HCT116 (cell line): ENCODE data around the gene SPDEF. TPM values are rescaled to one million over a fixed set of nuclear protein-coding genes. Genes with fewer than 3 reads are reported as not detected.

Source experiments
- ATAC-seq: fragments of 200-7000 bp; cut with Tn5 transposase; 2 replicates; pipeline ENCODE4 v1.9.1; 2020; ENCODE audit warnings: mild to moderate bottlenecking, moderate library complexity
- BruUV-seq: library from RNA; stranded (reverse); fragments of 400-500 nt; replicated peaks from 2 replicates; lab custom pipeline; 2021; lab: Mats Ljungman, UMichigan
- CTCF ChIA-PET: fragments of 300-600 bp; sonication (Branson Sonifier 250); formaldehyde crosslinking; loops from one replicate; lab custom pipeline; 2021; ENCODE audit warnings: antibody characterized with exemption; lab: Charles Lee
- POLR2A ChIA-PET: fragments of 300-600, 350-600 bp; sonication (Branson Sonifier 250); formaldehyde crosslinking; loops from one replicate; lab custom pipeline; 2021; ENCODE audit warnings: antibody characterized with exemption; lab: Charles Lee
- RAD21 ChIA-PET, 2 experiments: fragments of 300-600 bp; sonication (Branson Sonifier 250); formaldehyde crosslinking; loops; one replicate each; lab custom pipeline; 2023; ENCODE audit warnings: low total read pairs in 2 of 2; ENCODE audit not compliant: uncharacterized antibody in 2 of 2, unreplicated experiment in 2 of 2, low non-redundant PET in 1 of 2; lab: Charles Lee
- DNase-seq: peaks from one replicate; pipeline ENCODE4 v3.0.0-alpha.2; 2010; ENCODE audit warnings: low read depth, low spot score
- H2AFZ ChIP-seq: fragments of 200-600 bp; shearing (Covaris generic), sonication (generic); 2 replicates; pipeline ENCODE4 v1.6.1; 2017; ENCODE audit warnings: low read depth, mixed run types, mixed read lengths, antibody characterized with exemption, low read length; ENCODE audit not compliant: poor library complexity, severe bottlenecking
- H3K27ac ChIP-seq: 2 replicates; pipeline ENCODE4 v1.5.1; 2012; ENCODE audit warnings: low read depth, low read length
- H3K27me3 ChIP-seq: fragments of 200-600 bp; sonication (generic); 2 replicates; pipeline ENCODE4 v1.6.1; 2016; ENCODE audit warnings: mixed run types, low read length, mixed read lengths; ENCODE audit not compliant: insufficient read depth
- H3K36me3 ChIP-seq, 2 experiments: fragments of 200-500 bp in 1 of 2; fragments of 200-600 bp in 1 of 2; sonication (Bioruptor generic) in 1 of 2; sonication (generic) in 1 of 2; 2 replicates each; pipeline versions ENCODE4 v1.5.1 to v1.6.1; 2014 to 2016; ENCODE audit warnings: low read length in 2 of 2, inconsistent platforms in 1 of 2, mixed read lengths in 1 of 2, mixed run types in 1 of 2; ENCODE audit not compliant: insufficient read depth in 2 of 2, control insufficient read depth in 1 of 2
- H3K4me1 ChIP-seq, 2 experiments: fragments of 200-600 bp in 1 of 2; sonication (generic) in 1 of 2; 2 replicates each; pipeline versions ENCODE4 v1.5.1 to v1.6.1; 2012 to 2017; ENCODE audit warnings: low read length in 2 of 2, inconsistent platforms in 1 of 2, mild to moderate bottlenecking in 1 of 2, mixed read lengths in 1 of 2, mixed run types in 1 of 2, moderate library complexity in 1 of 2; ENCODE audit not compliant: insufficient read depth in 2 of 2, control insufficient read depth in 1 of 2
- H3K4me2 ChIP-seq: fragments of 200-600 bp; sonication (generic); 2 replicates; pipeline ENCODE4 v1.6.1; 2017; ENCODE audit warnings: mixed run types, low read length, mixed read lengths
- H3K4me3 ChIP-seq, 2 experiments: fragments of 200-600 bp in 1 of 2; sonication (generic) in 1 of 2; replicated peaks in 1 of 2; 2 replicates each; pipeline ENCODE4 v1.5.1; 2011 to 2016; ENCODE audit warnings: low read length in 2 of 2, control low read depth in 1 of 2, low read depth in 1 of 2, mild to moderate bottlenecking in 1 of 2, mixed read lengths in 1 of 2, mixed run types in 1 of 2
- H3K79me2 ChIP-seq: fragments of 200-600 bp; sonication (generic); 2 replicates; pipeline ENCODE4 v1.6.1; 2017; ENCODE audit warnings: mild to moderate bottlenecking, mixed run types, low read length, moderate library complexity, mixed read lengths; ENCODE audit not compliant: insufficient read depth
- H3K9ac ChIP-seq: fragments of 200-600 bp; sonication (generic); 2 replicates; pipeline ENCODE4 v1.6.1; 2016; ENCODE audit warnings: low read length, mixed read lengths
- H3K9me2 ChIP-seq: fragments of 200-600 bp; sonication (generic), shearing (Covaris generic); 2 replicates; pipeline ENCODE4 v1.6.1; 2017; ENCODE audit warnings: mixed run types, mild to moderate bottlenecking, moderate library complexity; ENCODE audit not compliant: insufficient read depth
- H3K9me3 ChIP-seq, 2 experiments: fragments of 200-500 bp in 1 of 2; fragments of 200-600 bp in 1 of 2; sonication (Bioruptor generic) in 1 of 2; sonication (generic) in 1 of 2; 2 replicates each; pipeline ENCODE4 v1.6.1; 2014 to 2017; ENCODE audit warnings: low read length in 2 of 2, mixed read lengths in 2 of 2, inconsistent platforms in 1 of 2, low read depth in 1 of 2, mild to moderate bottlenecking in 1 of 2, mixed run types in 1 of 2, moderate library complexity in 1 of 2; ENCODE audit not compliant: control insufficient read depth in 1 of 2, insufficient read depth in 1 of 2
- H4K20me1 ChIP-seq: fragments of 200-600 bp; sonication (generic), shearing (Covaris generic); 2 replicates; pipeline ENCODE4 v1.6.1; 2017; ENCODE audit warnings: mixed run types, mild to moderate bottlenecking, moderate library complexity; ENCODE audit not compliant: insufficient read depth
- CBX3 ChIP-seq: IDR thresholded peaks from 2 replicates; pipeline ENCODE4 v1.6.1; 2012; ENCODE audit warnings: low read depth
- CEBPB ChIP-seq: IDR thresholded peaks from 2 replicates; pipeline ENCODE4 v1.6.1; 2012; ENCODE audit warnings: low read depth
- ELF1 ChIP-seq: IDR thresholded peaks from 2 replicates; pipeline ENCODE4 v1.6.1; 2012; ENCODE audit warnings: low read depth, borderline replicate concordance
- FOSL1 ChIP-seq: IDR thresholded peaks from 2 replicates; pipeline ENCODE4 v1.6.1; 2012; ENCODE audit warnings: low read depth
- POLR2A ChIP-seq: IDR thresholded peaks from 2 replicates; pipeline ENCODE4 v1.7.0; 2011; ENCODE audit warnings: borderline replicate concordance; ENCODE audit not compliant: insufficient read depth, insufficient read length; ENCODE audit errors: extremely low read depth
- SIN3A ChIP-seq: IDR thresholded peaks from 2 replicates; pipeline ENCODE4 v1.6.1; 2012; ENCODE audit warnings: low read depth
- TCF7L2 ChIP-seq: IDR thresholded peaks from 2 replicates; pipeline ENCODE4 v1.7.0; 2011; ENCODE audit warnings: borderline replicate concordance, inconsistent platforms; ENCODE audit not compliant: insufficient read depth, insufficient read length; ENCODE audit errors: extremely low read depth
- ZFX ChIP-seq: fragments of 450-650 bp; IDR thresholded peaks from 2 replicates; pipeline ENCODE4 v1.6.1; 2017
- intact Hi-C: fragments of 100-400 bp; cut with micrococcal nuclease; formaldehyde crosslinking; loops from 2 replicates; pipeline ENCODE4 v1.10.0; 2022
- total RNA-seq: library from RNA; stranded (reverse); gene quantifications from one replicate; pipeline ENCODE4 v1.2.1, GENCODE V29; 2021; ENCODE audit not compliant: unreplicated experiment
- TF ChIP-seq, protein P1 (sequence below): IDR thresholded peaks from 2 replicates; pipeline ENCODE4 v1.6.1; 2011; ENCODE audit warnings: mild to moderate bottlenecking, low read length, moderate library complexity; ENCODE audit not compliant: insufficient replicate concordance; ENCODE audit errors: extremely low read depth
- TF ChIP-seq, protein P2 (sequence below): IDR thresholded peaks from 2 replicates; pipeline ENCODE4 v1.6.1; 2012

SPDEF gene
- total RNA-seq, 1 experiment from 2014 or later = 0.39 TPM

DNA sequence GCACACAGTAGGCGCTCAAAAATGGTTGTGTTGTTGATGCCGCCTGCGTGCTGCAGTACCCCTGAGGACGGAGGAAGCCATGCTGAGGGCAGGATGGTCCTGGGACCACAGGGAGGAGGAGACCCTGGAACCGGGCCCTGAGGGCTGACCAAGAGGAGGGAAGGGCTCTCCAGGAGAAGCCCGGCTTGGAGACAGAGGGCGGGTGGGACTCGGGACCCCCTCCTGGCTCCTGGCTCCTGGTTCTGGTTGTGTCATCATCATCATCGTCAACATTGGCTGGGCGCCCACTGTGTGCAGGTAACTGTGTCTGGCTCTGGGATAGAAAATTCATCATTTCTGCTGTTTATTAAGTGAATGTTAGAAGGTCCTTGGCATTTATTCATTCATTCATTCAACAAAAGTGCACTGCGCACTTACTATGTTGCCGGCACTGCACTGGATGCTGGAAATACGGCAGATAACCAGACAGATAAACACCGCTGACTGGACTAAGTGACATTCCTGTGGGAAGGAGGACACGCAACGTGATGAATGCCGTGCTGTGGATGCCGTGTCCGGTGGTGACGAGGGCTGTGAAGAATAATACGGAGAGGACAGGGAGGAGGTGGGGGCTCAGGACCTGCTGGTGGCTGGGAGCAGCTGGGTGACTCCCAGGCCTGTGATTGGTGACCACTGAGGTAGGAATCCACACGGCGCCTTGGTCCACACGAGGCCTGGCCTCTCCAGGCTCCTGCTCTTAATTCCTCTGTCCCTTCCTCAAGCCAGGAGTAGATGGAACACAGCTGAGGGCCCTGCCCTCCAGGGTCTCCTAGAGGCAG lies 35.3 kb downstream of the SPDEF start (continued):
- TF ChIP-seq SIN3A (no peak), POLR2A (no peak)

DNA sequence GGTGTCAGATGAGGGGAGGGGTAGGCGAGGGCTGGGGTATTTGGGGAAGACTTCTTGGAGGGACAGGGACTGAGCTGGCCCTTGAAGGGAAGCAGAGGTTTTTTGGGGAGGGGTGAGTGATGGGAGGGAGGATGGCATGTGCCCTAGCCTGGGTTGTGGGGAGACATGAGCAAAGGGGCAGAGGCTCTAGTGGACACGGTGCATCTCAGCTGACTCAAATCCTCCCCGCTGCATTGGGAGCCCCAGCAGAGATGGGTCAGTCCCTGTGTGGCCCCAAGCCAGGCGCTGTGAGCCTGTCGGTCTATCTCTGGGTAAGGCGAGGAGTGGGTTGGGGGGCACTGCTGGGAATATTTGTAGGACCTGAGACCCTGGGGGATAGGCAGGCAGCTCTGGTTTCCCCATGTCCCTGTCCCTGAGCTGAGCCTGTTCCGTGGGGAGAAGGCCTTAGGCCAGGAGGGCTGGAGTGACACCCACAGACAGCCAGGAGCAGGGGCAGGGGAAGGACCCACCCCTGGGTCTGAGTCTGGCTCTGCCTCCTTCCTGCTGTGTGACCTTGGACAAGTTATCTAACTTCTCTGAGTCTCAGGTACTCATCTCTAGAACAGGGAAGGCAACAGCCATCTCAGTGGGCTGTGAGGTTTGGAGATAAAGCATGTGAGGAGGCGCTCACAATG lies 36.0 kb downstream of the SPDEF start:
- no peak overlapping the region for H2AFZ ChIP-seq
- ChIA-PET CTCF (no interaction called here), RAD21 (no interaction called here), POLR2A (no interaction called here)
- no peak for DNase-seq
- H3K9me3 ChIP-seq = no peaks in the 10 kb centered on the region
- no peak for TF ChIP-seq ZFX
- TF ChIP-seq ELF1 = no peak
- no peak for TF ChIP-seq TCF7L2
- no peak for TF ChIP-seq CBX3
- no peak for TF ChIP-seq CEBPB
- TF ChIP-seq FOSL1 = no peak
- TF ChIP-seq, protein P1, sequence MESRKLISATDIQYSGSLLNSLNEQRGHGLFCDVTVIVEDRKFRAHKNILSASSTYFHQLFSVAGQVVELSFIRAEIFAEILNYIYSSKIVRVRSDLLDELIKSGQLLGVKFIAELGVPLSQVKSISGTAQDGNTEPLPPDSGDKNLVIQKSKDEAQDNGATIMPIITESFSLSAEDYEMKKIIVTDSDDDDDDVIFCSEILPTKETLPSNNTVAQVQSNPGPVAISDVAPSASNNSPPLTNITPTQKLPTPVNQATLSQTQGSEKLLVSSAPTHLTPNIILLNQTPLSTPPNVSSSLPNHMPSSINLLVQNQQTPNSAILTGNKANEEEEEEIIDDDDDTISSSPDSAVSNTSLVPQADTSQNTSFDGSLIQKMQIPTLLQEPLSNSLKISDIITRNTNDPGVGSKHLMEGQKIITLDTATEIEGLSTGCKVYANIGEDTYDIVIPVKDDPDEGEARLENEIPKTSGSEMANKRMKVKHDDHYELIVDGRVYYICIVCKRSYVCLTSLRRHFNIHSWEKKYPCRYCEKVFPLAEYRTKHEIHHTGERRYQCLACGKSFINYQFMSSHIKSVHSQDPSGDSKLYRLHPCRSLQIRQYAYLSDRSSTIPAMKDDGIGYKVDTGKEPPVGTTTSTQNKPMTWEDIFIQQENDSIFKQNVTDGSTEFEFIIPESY = no peak
- TF ChIP-seq, protein P2, sequence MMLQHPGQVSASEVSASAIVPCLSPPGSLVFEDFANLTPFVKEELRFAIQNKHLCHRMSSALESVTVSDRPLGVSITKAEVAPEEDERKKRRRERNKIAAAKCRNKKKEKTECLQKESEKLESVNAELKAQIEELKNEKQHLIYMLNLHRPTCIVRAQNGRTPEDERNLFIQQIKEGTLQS = no peak
- H3K27me3 ChIP-seq = no peaks in the 10 kb centered on the region
- no peak overlapping the region for H3K4me2 ChIP-seq
- H3K36me3 ChIP-seq = no peaks in the 10 kb centered on the region
- no peaks in the 10 kb centered on the region for H3K9me2 ChIP-seq
- no peaks in the 10 kb centered on the region for H3K79me2 ChIP-seq
- BruUV-seq = no TSS peak
- no peaks in the 10 kb centered on the region for H3K4me1 ChIP-seq
- intact Hi-C loops = no loop called here
- no peak overlapping the region for H3K4me3 ChIP-seq
- H4K20me1 ChIP-seq = no peaks in the 10 kb centered on the region
- H3K27ac ChIP-seq = no peak overlapping the region
- H3K9ac ChIP-seq = no peak overlapping the region
- ATAC-seq = no peak
